ENCODE results near the gene RAET1E. TPM values are rescaled to one million over a fixed set of nuclear protein-coding genes. Genes with fewer than 3 reads are reported as not detected.

RAET1E gene
- total and polyA plus RNA-seq, 2 experiments from 2014 or later: not detected

DNA sequence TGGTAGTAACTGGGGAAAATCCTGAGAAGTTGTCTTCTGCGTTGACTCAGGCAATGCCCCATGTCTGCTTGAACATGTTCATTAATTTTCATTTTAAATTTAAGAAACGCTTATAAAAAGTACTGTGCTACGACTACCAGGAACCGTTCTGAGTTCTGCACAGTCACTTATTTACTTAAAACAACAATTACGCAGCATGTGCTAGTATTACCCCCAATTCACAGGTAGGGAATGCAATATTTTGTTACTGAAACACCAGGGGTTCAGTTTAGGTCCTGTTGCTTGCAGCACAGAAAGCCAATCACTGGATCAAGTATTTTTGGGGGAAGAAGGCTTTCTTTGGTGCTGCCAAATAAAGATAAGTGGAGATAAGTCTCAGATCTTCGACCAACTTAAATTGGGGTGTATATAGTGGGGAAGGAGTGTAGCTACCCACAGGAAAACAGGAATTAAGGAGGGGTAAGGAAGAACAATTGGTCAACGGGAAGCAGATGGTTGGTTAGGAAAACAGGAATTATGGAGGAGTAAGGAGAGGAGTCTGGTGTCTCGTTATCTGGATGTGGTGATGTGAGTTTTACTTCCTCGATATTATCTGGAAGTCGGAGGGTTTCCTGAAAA, 28.5 kb downstream of the RAET1E start (continued):
- TF ChIP-seq ZNF462 (CRISPR knock-in tag; IDR thresholded peaks at IDR 0.05) (no peak), NANOG (IDR thresholded peaks at IDR 0.05; ENCODE audit: borderline replicate concordance) (no peak), POLR2AphosphoS5 (IDR thresholded peaks at IDR 0.05; ENCODE audit: low read depth) (no peak), EZH2phosphoT487 (IDR thresholded peaks at IDR 0.05; ENCODE audit: unreplicated experiment) (no peak), EZH2 (IDR thresholded peaks at IDR 0.05; ENCODE audit: low read depth, unreplicated experiment) (no peak), STAT1 (IDR thresholded peaks at IDR 0.05; ENCODE audit: unreplicated experiment) (no peak), JUNB (IDR thresholded peaks at IDR 0.05; ENCODE audit: unreplicated experiment) (no peak)

DNA sequence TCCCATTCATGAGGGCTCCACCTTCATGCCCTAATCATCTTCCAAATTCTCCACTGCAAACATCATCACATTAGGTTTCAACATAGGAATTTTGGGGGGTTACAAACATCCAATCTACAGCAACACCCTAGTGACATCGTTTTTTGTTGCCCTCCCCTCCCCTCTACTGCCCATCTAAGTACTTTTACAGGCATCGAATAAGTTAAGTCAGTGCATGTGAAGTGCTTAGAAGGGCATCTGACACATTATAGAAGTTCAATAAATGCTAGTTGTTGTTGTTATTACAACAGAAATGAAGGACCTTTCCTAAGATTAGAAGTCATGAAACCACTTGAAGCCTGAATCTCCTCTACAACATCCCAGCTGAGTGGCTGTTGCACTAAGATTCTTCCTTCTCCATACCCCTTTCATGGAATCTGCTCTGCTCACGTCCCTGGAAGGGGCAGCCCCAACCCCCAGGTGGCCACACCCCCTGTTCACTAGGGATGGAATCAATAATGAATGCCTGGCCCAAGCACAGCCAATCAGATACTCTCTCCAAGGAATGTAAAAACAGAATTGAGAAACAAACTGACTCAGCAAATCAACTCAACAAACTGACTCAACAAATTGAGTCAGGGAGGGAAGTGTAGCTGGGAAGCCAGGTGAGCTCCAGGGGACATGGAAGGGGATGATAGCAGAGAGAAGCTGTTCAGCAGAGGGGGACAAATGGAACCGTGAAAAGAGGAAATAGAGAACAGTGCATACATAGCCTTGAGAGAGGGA, 29.9 kb downstream of the RAET1E start:
- H3F3A ChIP-seq (replicated peaks; ENCODE audit: low read depth): 0 out of 2 replicates have a peak, but pooled peaks cover under 1% of the 10 kb centered on the region
- no peaks in the 10 kb centered on the region for H3K79me2 ChIP-seq (replicated peaks; ENCODE audit: insufficient read depth)
- no peaks in the 10 kb centered on the region; the same call in none of the 2 replicates for H3K9me2 ChIP-seq (ENCODE audit: insufficient read depth)
- H3K36me3 Mint-ChIP-seq (ENCODE audit: low read depth): no peaks in the 10 kb centered on the region
- peaks cover under 1% of the 10 kb centered on the region for H3K27me3 ChIP-seq (ENCODE audit: insufficient read depth)
- H3K27ac ChIP-seq (ENCODE audit: low read depth): no peak overlapping the region
- H3K4me1 Mint-ChIP-seq: peaks cover 18% of the 10 kb centered on the region
- H3K27ac Mint-ChIP-seq: peak overlapping the region; percentile 95
- H3K4me2 ChIP-seq: no peak overlapping the region
- H3K27me3 Mint-ChIP-seq (ENCODE audit: insufficient read depth, low read depth, poor library complexity): peaks cover 5% of the 10 kb centered on the region
- H3K4me1 ChIP-seq (ENCODE audit: insufficient read depth): no peaks in the 10 kb centered on the region
- ATAC-seq (peak; percentile 35), DNase-seq (ENCODE audit: low spot score) (peak; percentile 91)
- no peaks in the 10 kb centered on the region for H4K20me1 ChIP-seq (replicated peaks; ENCODE audit: insufficient read depth)
- no peaks in the 10 kb centered on the region for H3K36me3 ChIP-seq (ENCODE audit: insufficient read depth)
- peaks cover 2% of the 10 kb centered on the region; the same call in 2 of the 3 replicates for H3K9me3 Mint-ChIP-seq
- H3K4me3 Mint-ChIP-seq: peak overlapping the region; percentile 36; the same call in 2 of the 3 replicates
- H3K4me3 ChIP-seq: no peak overlapping the region
- no peak for TF ChIP-seq STAT1 (IDR thresholded peaks at IDR 0.05; ENCODE audit: unreplicated experiment)
- TF ChIP-seq, protein P1, sequence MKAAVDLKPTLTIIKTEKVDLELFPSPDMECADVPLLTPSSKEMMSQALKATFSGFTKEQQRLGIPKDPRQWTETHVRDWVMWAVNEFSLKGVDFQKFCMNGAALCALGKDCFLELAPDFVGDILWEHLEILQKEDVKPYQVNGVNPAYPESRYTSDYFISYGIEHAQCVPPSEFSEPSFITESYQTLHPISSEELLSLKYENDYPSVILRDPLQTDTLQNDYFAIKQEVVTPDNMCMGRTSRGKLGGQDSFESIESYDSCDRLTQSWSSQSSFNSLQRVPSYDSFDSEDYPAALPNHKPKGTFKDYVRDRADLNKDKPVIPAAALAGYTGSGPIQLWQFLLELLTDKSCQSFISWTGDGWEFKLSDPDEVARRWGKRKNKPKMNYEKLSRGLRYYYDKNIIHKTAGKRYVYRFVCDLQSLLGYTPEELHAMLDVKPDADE (IDR thresholded peaks at IDR 0.05): 0 out of 2 replicates have a peak, but pooled peaks have one; percentile 21
- H2AFZ ChIP-seq: no peak overlapping the region
